PC-9 (cell line): ENCODE data around the gene NFASC. TPM values are rescaled to one million over a fixed set of nuclear protein-coding genes. Genes with fewer than 3 reads are reported as not detected.

Source experiments
- BruUV-seq: library from RNA; stranded (reverse); fragments of 400-500 nt; replicated peaks from 2 replicates; lab custom pipeline; 2021; lab: Mats Ljungman, UMichigan
- CTCF ChIA-PET: fragments of 300-600 bp; sonication (Branson Sonifier 250); formaldehyde crosslinking; loops from one replicate; lab custom pipeline; 2022; ENCODE audit warnings: antibody characterized with exemption; lab: Charles Lee
- POLR2A ChIA-PET: fragments of 300-600 bp; sonication (Branson Sonifier 250); formaldehyde crosslinking; loops from one replicate; lab custom pipeline; 2022; ENCODE audit warnings: antibody characterized with exemption; ENCODE audit not compliant: unreplicated experiment; lab: Charles Lee
- DNase-seq, 2 experiments: peaks; one replicate each; pipeline versions ENCODE4 v3.0.0 to v3.0.0-alpha.2; 2015 to 2022; ENCODE audit warnings: mixed read lengths in 1 of 2
- H2AFZ ChIP-seq: fragments of 200-600 bp; sonication (generic); 2 replicates; pipeline ENCODE4 v1.8.1; 2017; ENCODE audit warnings: antibody characterized with exemption
- H3F3A ChIP-seq: fragments of 200-600 bp; sonication (generic); 2 replicates; pipeline ENCODE4 v1.8.1; 2017; ENCODE audit warnings: antibody characterized with exemption, mild to moderate bottlenecking, low read depth; ENCODE audit not compliant: insufficient read depth
- H3K27ac ChIP-seq: fragments of 200-600 bp; sonication (generic); 2 replicates; pipeline ENCODE4 v1.6.1; 2016; ENCODE audit warnings: mixed run types
- H3K27me3 ChIP-seq: fragments of 200-600 bp; sonication (generic); 2 replicates; pipeline ENCODE4 v1.6.1; 2016; ENCODE audit warnings: low read depth, mixed run types; ENCODE audit not compliant: insufficient read depth
- H3K36me3 ChIP-seq: fragments of 200-600 bp; sonication (generic); 2 replicates; pipeline ENCODE4 v1.6.1; 2016; ENCODE audit warnings: low read depth, mixed run types
- H3K4me1 ChIP-seq: fragments of 200-600 bp; sonication (generic); replicated peaks from 2 replicates; pipeline ENCODE4 v1.6.1; 2016; ENCODE audit warnings: mixed run types; ENCODE audit not compliant: insufficient read depth
- H3K4me2 ChIP-seq: fragments of 200-600 bp; sonication (generic); 2 replicates; pipeline ENCODE4 v1.6.1; 2017; ENCODE audit warnings: mixed run types
- H3K4me3 ChIP-seq: fragments of 200-600 bp; sonication (generic); 2 replicates; pipeline ENCODE4 v1.6.1; 2016; ENCODE audit warnings: mixed run types
- H3K79me2 ChIP-seq: fragments of 200-600 bp; sonication (generic); 2 replicates; pipeline ENCODE4 v1.6.1; 2017; ENCODE audit warnings: low read depth, mixed run types
- H3K9me2 ChIP-seq: fragments of 200-600 bp; sonication (generic); 2 replicates; pipeline ENCODE4 v1.8.1; 2017; ENCODE audit warnings: mild to moderate bottlenecking; ENCODE audit not compliant: insufficient read depth
- H3K9me3 ChIP-seq: fragments of 200-600 bp; sonication (generic); 2 replicates; pipeline ENCODE4 v1.8.1; 2016; ENCODE audit warnings: low read depth; ENCODE audit not compliant: insufficient read depth
- H4K20me1 ChIP-seq: fragments of 200-600 bp; sonication (generic); 2 replicates; pipeline ENCODE4 v1.8.1; 2017; ENCODE audit not compliant: insufficient read depth
- EZH2 ChIP-seq: fragments of 200-600 bp; sonication (generic); IDR thresholded peaks from 2 replicates; pipeline ENCODE4 v1.8.0; 2017; ENCODE audit warnings: antibody characterized with exemption, low read depth
- intact Hi-C: fragments of 100-400 bp; cut with micrococcal nuclease; formaldehyde crosslinking; loops from one replicate; pipeline ENCODE4 v1.10.0; 2022; ENCODE audit not compliant: unreplicated experiment
- total RNA-seq: library from RNA; stranded (reverse); gene quantifications from 2 replicates; pipeline ENCODE4 v1.2.3, GENCODE V29; 2021
- TF ChIP-seq, protein P1 (sequence below): fragments of 200-600 bp; sonication (generic); conservative IDR thresholded peaks from 2 replicates; pipeline ENCODE4 v1.6.1; 2017; ENCODE audit warnings: mixed run types, antibody characterized with exemption, mild to moderate bottlenecking, moderate library complexity

The NFASC gene
- total RNA-seq, 1 experiment from 2014 or later: not detected

DNA sequence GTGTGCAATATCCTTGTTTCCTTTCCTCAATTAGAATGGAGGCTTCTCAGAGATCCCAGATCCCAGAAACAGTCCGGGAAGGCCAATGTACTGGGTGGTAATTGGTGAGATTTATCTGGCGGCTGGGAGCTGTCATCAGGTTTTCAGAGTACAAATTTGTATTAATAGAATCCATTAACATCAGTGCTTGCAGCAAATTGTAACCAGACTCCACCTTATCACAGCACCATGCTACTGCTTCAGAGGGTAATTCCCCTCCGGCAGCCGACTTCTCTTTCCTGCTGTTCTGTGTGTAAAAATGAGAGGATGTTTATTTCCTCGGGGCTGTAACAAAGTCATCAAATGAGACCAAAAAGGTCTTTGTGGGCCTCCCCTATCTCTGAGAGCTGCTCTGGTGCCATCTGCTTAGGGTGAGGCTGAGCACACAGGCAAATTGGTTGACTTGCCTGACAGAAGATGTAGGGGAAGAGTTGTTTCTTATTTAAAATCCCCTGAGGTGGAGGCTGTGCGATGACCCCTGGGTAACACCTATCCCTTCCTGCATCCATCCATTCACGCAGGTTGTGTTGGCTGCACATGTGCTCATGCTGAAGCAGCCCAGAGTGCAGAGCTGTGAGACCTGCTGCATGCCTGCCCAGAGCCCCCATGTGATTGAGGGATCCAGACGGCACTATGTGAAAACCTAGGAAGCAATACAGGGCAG is 19.2 kb downstream of the NFASC start:
- Histone ChIP-seq H2AFZ (no peak overlapping the region), H3K4me1 (no peaks in the 10 kb centered on the region), H3K36me3 (no peaks in the 10 kb centered on the region), H3K9me3 (no peaks in the 10 kb centered on the region), H4K20me1 (0 out of 2 replicates have a peak, but pooled peaks cover 5% of the 10 kb centered on the region), H3K4me3 (no peak overlapping the region), H3F3A (no peaks in the 10 kb centered on the region), H3K27me3 (peaks cover 84% of the 10 kb centered on the region), H3K4me2 (no peak overlapping the region), H3K79me2 (no peaks in the 10 kb centered on the region), H3K27ac (no peak overlapping the region), H3K9me2 (no peaks in the 10 kb centered on the region)
- no peak for DNase-seq
- BruUV-seq: no TSS peak
- intact Hi-C loops: no loop called here
- TF ChIP-seq, protein P1, sequence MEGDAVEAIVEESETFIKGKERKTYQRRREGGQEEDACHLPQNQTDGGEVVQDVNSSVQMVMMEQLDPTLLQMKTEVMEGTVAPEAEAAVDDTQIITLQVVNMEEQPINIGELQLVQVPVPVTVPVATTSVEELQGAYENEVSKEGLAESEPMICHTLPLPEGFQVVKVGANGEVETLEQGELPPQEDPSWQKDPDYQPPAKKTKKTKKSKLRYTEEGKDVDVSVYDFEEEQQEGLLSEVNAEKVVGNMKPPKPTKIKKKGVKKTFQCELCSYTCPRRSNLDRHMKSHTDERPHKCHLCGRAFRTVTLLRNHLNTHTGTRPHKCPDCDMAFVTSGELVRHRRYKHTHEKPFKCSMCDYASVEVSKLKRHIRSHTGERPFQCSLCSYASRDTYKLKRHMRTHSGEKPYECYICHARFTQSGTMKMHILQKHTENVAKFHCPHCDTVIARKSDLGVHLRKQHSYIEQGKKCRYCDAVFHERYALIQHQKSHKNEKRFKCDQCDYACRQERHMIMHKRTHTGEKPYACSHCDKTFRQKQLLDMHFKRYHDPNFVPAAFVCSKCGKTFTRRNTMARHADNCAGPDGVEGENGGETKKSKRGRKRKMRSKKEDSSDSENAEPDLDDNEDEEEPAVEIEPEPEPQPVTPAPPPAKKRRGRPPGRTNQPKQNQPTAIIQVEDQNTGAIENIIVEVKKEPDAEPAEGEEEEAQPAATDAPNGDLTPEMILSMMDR: no peak
- TF ChIP-seq EZH2: no peak
- ChIA-PET CTCF (interaction anchor here (0.7 kb wide), 1 partner anchor 171 kb away, joined by 3 read pairs; no protein-coding TSS in a partner anchor), POLR2A (no interaction called here)

DNA sequence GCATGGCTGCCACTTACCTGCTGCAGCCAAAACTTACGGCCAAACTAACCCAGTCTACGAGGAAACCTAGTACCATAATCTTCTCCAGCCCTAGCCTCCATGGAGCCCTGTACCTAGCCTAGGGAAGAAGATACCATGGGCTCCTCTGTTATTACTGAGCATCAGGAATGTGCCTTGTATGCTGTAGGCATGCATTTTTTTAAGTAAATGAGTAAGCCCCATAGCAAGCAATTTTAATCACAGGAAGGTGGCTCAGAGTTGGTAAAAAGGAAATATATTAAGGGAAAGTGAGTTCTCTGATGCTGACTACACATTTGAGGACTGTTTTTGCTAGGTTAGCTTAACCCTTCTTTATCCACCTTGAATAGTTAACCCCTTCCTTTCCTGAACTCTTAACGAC is 21.2 kb downstream of the NFASC start:
- H3F3A ChIP-seq: no peaks in the 10 kb centered on the region
- DNase-seq: no peak
- no peak overlapping the region for H3K4me3 ChIP-seq
- no TSS peak for BruUV-seq
- ChIA-PET POLR2A (no interaction called here), CTCF (no interaction called here)
- H3K79me2 ChIP-seq: no peaks in the 10 kb centered on the region
- 0 out of 2 replicates have a peak, but pooled peaks cover 5% of the 10 kb centered on the region for H4K20me1 ChIP-seq
- no peaks in the 10 kb centered on the region for H3K9me3 ChIP-seq
- no peaks in the 10 kb centered on the region for H3K9me2 ChIP-seq
- H3K27me3 ChIP-seq: peaks cover 86% of the 10 kb centered on the region
- H3K4me2 ChIP-seq: no peak overlapping the region
- no peak overlapping the region for H2AFZ ChIP-seq
- no peaks in the 10 kb centered on the region for H3K36me3 ChIP-seq
- no peak overlapping the region for H3K27ac ChIP-seq
- no peak for TF ChIP-seq EZH2
- TF ChIP-seq, protein P1: no peak
- intact Hi-C loops: no loop called here
- no peaks in the 10 kb centered on the region for H3K4me1 ChIP-seq

DNA sequence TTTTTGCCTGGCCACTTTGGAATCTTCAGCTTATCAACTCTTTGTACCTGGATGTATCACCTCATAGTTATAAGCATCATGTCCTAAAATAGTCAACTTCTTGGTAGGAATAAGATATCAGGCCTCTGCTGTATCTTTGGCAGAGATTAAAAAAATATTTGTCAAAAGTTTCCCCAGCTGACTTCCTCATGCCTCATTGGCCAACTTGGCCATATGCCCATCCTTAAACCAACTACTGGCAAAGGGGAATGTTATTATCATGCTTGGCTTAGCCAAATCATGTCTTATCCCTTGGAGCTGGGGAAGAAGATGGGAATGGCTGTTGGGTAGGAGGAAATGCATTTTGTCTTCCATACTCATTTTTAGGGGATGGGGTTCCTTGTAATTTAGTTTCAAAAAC is 23.4 kb downstream of the NFASC start:
- Histone ChIP-seq H3K27ac (no peak overlapping the region), H3K4me3 (no peak overlapping the region), H2AFZ (no peak overlapping the region), H3K27me3 (peaks cover 89% of the 10 kb centered on the region), H3K36me3 (no peaks in the 10 kb centered on the region), H3K79me2 (no peaks in the 10 kb centered on the region), H3K9me3 (no peaks in the 10 kb centered on the region), H3K4me2 (no peak overlapping the region), H3F3A (no peaks in the 10 kb centered on the region), H3K9me2 (no peaks in the 10 kb centered on the region), H3K4me1 (no peaks in the 10 kb centered on the region), H4K20me1 (0 out of 2 replicates have a peak, but pooled peaks cover 2% of the 10 kb centered on the region)
- TF ChIP-seq, protein P1: no peak
- no peak for TF ChIP-seq EZH2
- DNase-seq: no peak
- CTCF ChIA-PET: no interaction called here
- BruUV-seq: no TSS peak
- intact Hi-C loops: no loop called here
- POLR2A ChIA-PET: no interaction called here
